Measurements from ENCODE around the gene GPR142. TPM values are rescaled to one million over a fixed set of nuclear protein-coding genes. Genes with fewer than 3 reads are reported as not detected.
"Not testable (repeated sequence)": the region's sequence is repeated elsewhere in the genome, so short reads cannot be mapped to it uniquely, and the experiment has no call there.

GPR142 gene
- total RNA-seq, 1 experiment from 2014 or later, result not detected

GRCh38 chr17:74393346-74393942, 26.1 kb downstream of the GPR142 start:
- no peak for DNase-seq (ENCODE audit: low read depth)

- DNase-seq (ENCODE audit: low read depth), result no peak
Observed at GRCh38 chr17:74394275-74394950, 27.1 kb downstream of the GPR142 start.

GRCh38 chr17:74394977-74395376, 27.7 kb downstream of the GPR142 start:
- DNase-seq (ENCODE audit: low read depth), result peak; percentile 21

GRCh38 chr17:74396567-74396966, 29.3 kb downstream of the GPR142 start:
- no peak for DNase-seq (ENCODE audit: low read depth)

- DNase-seq (ENCODE audit: low read depth), result no peak
Observed at GRCh38 chr17:74402048-74402447, 34.7 kb downstream of the GPR142 start.

- no peak for DNase-seq (ENCODE audit: low read depth)
Observed at GRCh38 chr17:74403512-74404137, 36.3 kb downstream of the GPR142 start.

- no peak for DNase-seq (ENCODE audit: low read depth)
Observed at GRCh38 chr17:74404218-74404617, 36.9 kb downstream of the GPR142 start.

- DNase-seq (ENCODE audit: low read depth), result no peak
Observed at GRCh38 chr17:74404789-74405188, 37.5 kb downstream of the GPR142 start.

GRCh38 chr17:74405311-74405710, 38.0 kb downstream of the GPR142 start:
- not testable (repeated sequence) for DNase-seq (ENCODE audit: low read depth)

- DNase-seq (ENCODE audit: low read depth), result peak; percentile 69
Observed at GRCh38 chr17:74407384-74407783, 40.1 kb downstream of the GPR142 start.

GRCh38 chr17:74408262-74408661, 41.0 kb downstream of the GPR142 start:
- peak; percentile 74 for DNase-seq (ENCODE audit: low read depth)

GRCh38 chr17:74408815-74409214, 41.5 kb downstream of the GPR142 start:
- DNase-seq (ENCODE audit: low read depth), result no peak

GRCh38 chr17:74410001-74410443, 42.7 kb downstream of the GPR142 start:
- no peak for DNase-seq (ENCODE audit: low read depth)

GRCh38 chr17:74412581-74412980, 45.3 kb downstream of the GPR142 start:
- no peak for DNase-seq (ENCODE audit: low read depth)

- DNase-seq (ENCODE audit: low read depth), result no peak
Observed at GRCh38 chr17:74413491-74413890, 46.2 kb downstream of the GPR142 start.

- DNase-seq (ENCODE audit: low read depth), result no peak
Observed at GRCh38 chr17:74414510-74414909, 47.2 kb downstream of the GPR142 start.

GRCh38 chr17:74415608-74416396, 48.5 kb downstream of the GPR142 start:
- DNase-seq (ENCODE audit: low read depth), result no peak

GRCh38 chr17:74417178-74418045, 50.1 kb downstream of the GPR142 start:
- DNase-seq (ENCODE audit: low read depth), result peak; percentile 83

- no peak for DNase-seq (ENCODE audit: low read depth)
Observed at GRCh38 chr17:74419928-74420411, 52.7 kb downstream of the GPR142 start.

All from M059J (cell line).